Fibroblast of the aortic adventitia (primary cell): ENCODE measurements around the gene METTL3. TPM values are rescaled to one million over a fixed set of nuclear protein-coding genes. Genes with fewer than 3 reads are reported as not detected.
A peak's percentile ranks its signal among the peaks of the same experiment; 100 is the strongest.

ENCODE experiments used
- DNase-seq: peaks from one replicate; pipeline ENCODE4 v3.0.0-alpha.2; 2010; ENCODE audit warnings: low read depth
- H3K4me3 ChIP-seq: 2 replicates; pipeline ENCODE4 v1.5.1; 2011; ENCODE audit warnings: low read depth, mild to moderate bottlenecking, control low read depth, low read length, moderate library complexity
- total RNA-seq: library from RNA; depleted of rRNA; stranded (reverse); fragments of >200 nt; gene quantifications from 2 replicates; pipeline ENCODE4 v1.2.3, GENCODE V29; 2012; ENCODE audit warnings: low replicate concordance
- TF ChIP-seq, protein P1 (sequence below): IDR thresholded peaks from 2 replicates; pipeline ENCODE4 v1.5.1; 2011; ENCODE audit warnings: mild to moderate bottlenecking, low read length, control low read depth, inconsistent platforms; ENCODE audit not compliant: insufficient read depth

The METTL3 gene
- total RNA-seq, 1 donor, result 36.2 TPM

DNA sequence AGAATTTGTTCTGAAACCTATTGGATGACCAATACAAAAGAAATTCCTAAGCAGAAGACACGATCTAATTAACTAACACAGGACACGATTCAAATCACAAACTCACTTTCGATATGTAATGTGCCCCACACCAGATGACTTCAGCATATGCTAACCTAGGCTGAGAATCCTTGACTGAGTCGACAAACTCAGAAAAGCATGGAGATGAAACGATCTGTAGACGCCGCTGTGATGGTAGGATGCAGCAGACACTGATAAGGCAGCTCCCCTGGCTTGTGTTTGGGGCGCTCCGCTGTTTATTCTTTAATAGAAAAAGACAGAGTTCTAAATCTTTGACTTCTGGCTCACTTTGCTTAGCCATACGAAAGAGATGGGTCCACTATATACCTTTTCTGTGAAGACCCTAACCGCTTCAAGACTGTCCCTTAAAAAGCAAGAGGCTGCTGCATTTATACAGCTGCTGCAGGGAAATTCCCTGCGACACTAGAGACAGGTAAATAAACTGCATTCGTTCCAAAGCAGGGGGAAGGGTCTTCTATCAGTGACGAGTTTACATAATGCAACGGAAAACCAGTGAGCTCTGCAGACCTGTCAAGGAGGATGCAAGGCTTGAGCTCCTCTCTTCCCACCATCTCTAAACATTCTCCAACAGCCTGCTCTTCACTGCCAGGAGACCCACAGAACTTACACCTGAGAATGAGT is 56.1 kb downstream of the METTL3 start:
- TF ChIP-seq, protein P1, sequence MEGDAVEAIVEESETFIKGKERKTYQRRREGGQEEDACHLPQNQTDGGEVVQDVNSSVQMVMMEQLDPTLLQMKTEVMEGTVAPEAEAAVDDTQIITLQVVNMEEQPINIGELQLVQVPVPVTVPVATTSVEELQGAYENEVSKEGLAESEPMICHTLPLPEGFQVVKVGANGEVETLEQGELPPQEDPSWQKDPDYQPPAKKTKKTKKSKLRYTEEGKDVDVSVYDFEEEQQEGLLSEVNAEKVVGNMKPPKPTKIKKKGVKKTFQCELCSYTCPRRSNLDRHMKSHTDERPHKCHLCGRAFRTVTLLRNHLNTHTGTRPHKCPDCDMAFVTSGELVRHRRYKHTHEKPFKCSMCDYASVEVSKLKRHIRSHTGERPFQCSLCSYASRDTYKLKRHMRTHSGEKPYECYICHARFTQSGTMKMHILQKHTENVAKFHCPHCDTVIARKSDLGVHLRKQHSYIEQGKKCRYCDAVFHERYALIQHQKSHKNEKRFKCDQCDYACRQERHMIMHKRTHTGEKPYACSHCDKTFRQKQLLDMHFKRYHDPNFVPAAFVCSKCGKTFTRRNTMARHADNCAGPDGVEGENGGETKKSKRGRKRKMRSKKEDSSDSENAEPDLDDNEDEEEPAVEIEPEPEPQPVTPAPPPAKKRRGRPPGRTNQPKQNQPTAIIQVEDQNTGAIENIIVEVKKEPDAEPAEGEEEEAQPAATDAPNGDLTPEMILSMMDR, result no peak
- peak overlapping the region; percentile 72 for H3K4me3 ChIP-seq
- peak; percentile 10 for DNase-seq

DNA sequence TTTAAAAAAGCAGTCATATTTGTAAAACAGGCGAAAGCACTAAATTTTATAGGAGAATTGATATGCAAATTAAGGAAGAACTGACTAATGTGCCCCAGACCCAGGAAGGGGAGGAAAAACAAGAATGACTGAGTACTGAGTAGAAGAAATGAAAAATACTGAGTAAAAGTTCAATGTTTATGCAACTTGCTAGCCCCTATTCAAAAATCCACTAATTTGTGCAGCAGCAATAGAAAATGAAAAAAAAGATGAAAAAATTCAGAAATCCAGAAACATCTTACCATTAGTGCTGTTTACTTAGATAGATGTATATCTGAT is 61.3 kb downstream of the METTL3 start:
- TF ChIP-seq, protein P1, result no peak
- DNase-seq, result no peak
- no peak overlapping the region for H3K4me3 ChIP-seq

Other genes with a start within 250 kb of the METTL3 start
- 458 and 913 TPM in 2 replicates for gene HNRNPC, start 241.9 kb downstream of the METTL3 start, total RNA-seq
- gene RPGRIP1, start 231.3 kb downstream of the METTL3 start, total RNA-seq, result not detected in 2 replicates
- 81.3 and 107 TPM in 2 replicates for gene SUPT16H, start 127.3 kb downstream of the METTL3 start, total RNA-seq
- gene CHD8, start 55.2 kb downstream of the METTL3 start, total RNA-seq, result 59.8 and 72.7 TPM in 2 replicates
- 7.8 and 28.1 TPM in 2 replicates for gene RAB2B, start 34.4 kb downstream of the METTL3 start, total RNA-seq
- gene TOX4, start 34.1 kb downstream of the METTL3 start, total RNA-seq, result 21.1 and 37.2 TPM in 2 replicates
- 5.3 and 9.0 TPM in 2 replicates for gene SALL2, start 15.0 kb upstream of the METTL3 start, total RNA-seq
- not detected in 2 replicates for gene OR10G3, start 68.7 kb upstream of the METTL3 start, total RNA-seq
- gene OR10G2, start 123.6 kb upstream of the METTL3 start, total RNA-seq, result not detected in 2 replicates
- gene OR4E2, start 142.5 kb upstream of the METTL3 start, total RNA-seq, result 0.33 TPM in 1 of 2 replicates, not detected in the other
- not detected in 2 replicates for gene OR4E1, start 162.5 kb upstream of the METTL3 start, total RNA-seq